HEK293 (cell line): ENCODE data around the gene ANO2.

ENCODE experiments used
- ZBTB20 ChIP-seq: fragments of 450-650 bp; formaldehyde crosslinking; IDR thresholded peaks from 2 replicates; pipeline ENCODE4 v1.5.1; 2016; ENCODE audit warnings: missing biosample characterization, missing genetic modification characterization
- ZNF138 ChIP-seq: fragments of 450-650 bp; formaldehyde crosslinking; IDR thresholded peaks from 2 replicates; pipeline ENCODE4 v1.5.1; 2016; ENCODE audit warnings: missing biosample characterization, missing genetic modification characterization, borderline replicate concordance
- ZNF335 ChIP-seq: fragments of 450-650 bp; formaldehyde crosslinking; conservative IDR thresholded peaks from 2 replicates; pipeline ENCODE4 v1.5.1; 2016; ENCODE audit warnings: missing biosample characterization, missing genetic modification characterization
- ZNF37A ChIP-seq: fragments of 450-650 bp; IDR thresholded peaks from 2 replicates; pipeline ENCODE4 v1.5.1; 2018; ENCODE audit warnings: missing biosample characterization, missing genetic modification characterization
- ZNF549 ChIP-seq: fragments of 450-650 bp; IDR thresholded peaks from 2 replicates; pipeline ENCODE4 v1.5.1; 2018; ENCODE audit warnings: missing biosample characterization, missing genetic modification characterization, mild to moderate bottlenecking, inconsistent platforms, moderate library complexity
- ZNF660 ChIP-seq: fragments of 450-650 bp; IDR thresholded peaks from 2 replicates; pipeline ENCODE4 v1.5.1; 2018; ENCODE audit warnings: missing biosample characterization, mild to moderate bottlenecking, missing genetic modification characterization
- ZNF791 ChIP-seq: fragments of 450-650 bp; formaldehyde crosslinking; IDR thresholded peaks from 2 replicates; pipeline ENCODE4 v1.5.1; 2016; ENCODE audit warnings: missing biosample characterization, missing genetic modification characterization
- TF ChIP-seq, protein P1 (sequence below): fragments of 450-650 bp; formaldehyde crosslinking; IDR thresholded peaks from 2 replicates; pipeline ENCODE4 v1.5.1; 2016; ENCODE audit warnings: missing biosample characterization, missing genetic modification characterization
- TF ChIP-seq, protein P2 (sequence below): fragments of 450-650 bp; formaldehyde crosslinking; IDR thresholded peaks from 2 replicates; pipeline ENCODE4 v1.5.1; 2016; ENCODE audit warnings: missing biosample characterization, missing genetic modification characterization
- TF ChIP-seq, protein P3 (sequence below): fragments of 450-650 bp; formaldehyde crosslinking; IDR thresholded peaks from 2 replicates; pipeline ENCODE4 v1.5.1; 2016; ENCODE audit warnings: missing biosample characterization, missing genetic modification characterization
- TF ChIP-seq, protein P4 (sequence below): fragments of 450-650 bp; formaldehyde crosslinking; IDR thresholded peaks from 2 replicates; pipeline ENCODE4 v1.5.1; 2016; ENCODE audit warnings: missing biosample characterization, missing genetic modification characterization
- TF ChIP-seq, protein P5 (sequence below): fragments of 450-650 bp; formaldehyde crosslinking; IDR thresholded peaks from 2 replicates; pipeline ENCODE4 v1.5.1; 2016; ENCODE audit warnings: missing biosample characterization, missing genetic modification characterization

DNA sequence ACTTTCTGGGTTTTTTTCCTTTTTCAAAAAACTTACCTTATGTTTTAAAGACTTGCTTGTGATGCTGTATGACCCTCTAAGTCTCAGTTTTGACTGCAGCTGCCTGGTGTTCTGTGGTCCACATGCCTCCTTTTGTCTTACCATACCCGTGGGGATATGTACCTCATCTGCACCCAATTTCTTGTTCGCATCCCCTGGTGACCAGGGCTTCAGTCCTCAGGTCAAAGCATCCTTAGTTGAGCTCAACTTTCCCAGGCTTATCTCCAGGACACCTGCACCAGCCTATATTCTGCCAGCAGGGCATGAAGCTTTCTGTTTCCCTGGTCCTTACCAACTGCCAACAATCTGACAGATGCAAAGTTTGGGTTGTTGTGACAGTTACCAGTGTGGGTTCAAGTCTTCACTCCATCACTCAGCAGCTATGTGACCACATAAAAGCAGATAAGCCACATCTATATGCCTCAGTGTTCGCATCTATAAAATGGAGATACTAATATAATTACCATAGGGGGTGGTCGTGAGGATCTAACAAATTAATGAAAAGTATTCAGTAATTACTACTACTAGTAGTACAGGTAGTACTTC, 419.2 kb downstream of the ANO2 start:
- TF ChIP-seq, protein P1, sequence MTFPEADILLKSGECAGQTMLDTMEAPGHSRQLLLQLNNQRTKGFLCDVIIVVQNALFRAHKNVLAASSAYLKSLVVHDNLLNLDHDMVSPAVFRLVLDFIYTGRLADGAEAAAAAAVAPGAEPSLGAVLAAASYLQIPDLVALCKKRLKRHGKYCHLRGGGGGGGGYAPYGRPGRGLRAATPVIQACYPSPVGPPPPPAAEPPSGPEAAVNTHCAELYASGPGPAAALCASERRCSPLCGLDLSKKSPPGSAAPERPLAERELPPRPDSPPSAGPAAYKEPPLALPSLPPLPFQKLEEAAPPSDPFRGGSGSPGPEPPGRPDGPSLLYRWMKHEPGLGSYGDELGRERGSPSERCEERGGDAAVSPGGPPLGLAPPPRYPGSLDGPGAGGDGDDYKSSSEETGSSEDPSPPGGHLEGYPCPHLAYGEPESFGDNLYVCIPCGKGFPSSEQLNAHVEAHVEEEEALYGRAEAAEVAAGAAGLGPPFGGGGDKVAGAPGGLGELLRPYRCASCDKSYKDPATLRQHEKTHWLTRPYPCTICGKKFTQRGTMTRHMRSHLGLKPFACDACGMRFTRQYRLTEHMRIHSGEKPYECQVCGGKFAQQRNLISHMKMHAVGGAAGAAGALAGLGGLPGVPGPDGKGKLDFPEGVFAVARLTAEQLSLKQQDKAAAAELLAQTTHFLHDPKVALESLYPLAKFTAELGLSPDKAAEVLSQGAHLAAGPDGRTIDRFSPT, result no peak
- TF ChIP-seq ZNF37A (tag by site-specific recombination) (no peak), ZNF660 (no peak), ZNF138 (tag by site-specific recombination) (no peak), ZBTB20 (tag by site-specific recombination) (no peak), ZNF335 (tag by site-specific recombination) (no peak), ZNF549 (no peak), ZNF791 (tag by site-specific recombination) (no peak)
- TF ChIP-seq, protein P2, sequence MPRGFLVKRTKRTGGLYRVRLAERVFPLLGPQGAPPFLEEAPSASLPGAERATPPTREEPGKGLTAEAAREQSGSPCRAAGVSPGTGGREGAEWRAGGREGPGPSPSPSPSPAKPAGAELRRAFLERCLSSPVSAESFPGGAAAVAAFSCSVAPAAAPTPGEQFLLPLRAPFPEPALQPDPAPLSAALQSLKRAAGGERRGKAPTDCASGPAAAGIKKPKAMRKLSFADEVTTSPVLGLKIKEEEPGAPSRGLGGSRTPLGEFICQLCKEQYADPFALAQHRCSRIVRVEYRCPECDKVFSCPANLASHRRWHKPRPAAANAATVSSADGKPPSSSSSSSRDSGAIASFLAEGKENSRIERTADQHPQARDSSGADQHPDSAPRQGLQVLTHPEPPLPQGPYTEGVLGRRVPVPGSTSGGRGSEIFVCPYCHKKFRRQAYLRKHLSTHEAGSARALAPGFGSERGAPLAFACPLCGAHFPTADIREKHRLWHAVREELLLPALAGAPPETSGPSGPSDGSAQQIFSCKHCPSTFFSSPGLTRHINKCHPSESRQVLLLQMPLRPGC (tag by site-specific recombination), result no peak
- TF ChIP-seq, protein P3, sequence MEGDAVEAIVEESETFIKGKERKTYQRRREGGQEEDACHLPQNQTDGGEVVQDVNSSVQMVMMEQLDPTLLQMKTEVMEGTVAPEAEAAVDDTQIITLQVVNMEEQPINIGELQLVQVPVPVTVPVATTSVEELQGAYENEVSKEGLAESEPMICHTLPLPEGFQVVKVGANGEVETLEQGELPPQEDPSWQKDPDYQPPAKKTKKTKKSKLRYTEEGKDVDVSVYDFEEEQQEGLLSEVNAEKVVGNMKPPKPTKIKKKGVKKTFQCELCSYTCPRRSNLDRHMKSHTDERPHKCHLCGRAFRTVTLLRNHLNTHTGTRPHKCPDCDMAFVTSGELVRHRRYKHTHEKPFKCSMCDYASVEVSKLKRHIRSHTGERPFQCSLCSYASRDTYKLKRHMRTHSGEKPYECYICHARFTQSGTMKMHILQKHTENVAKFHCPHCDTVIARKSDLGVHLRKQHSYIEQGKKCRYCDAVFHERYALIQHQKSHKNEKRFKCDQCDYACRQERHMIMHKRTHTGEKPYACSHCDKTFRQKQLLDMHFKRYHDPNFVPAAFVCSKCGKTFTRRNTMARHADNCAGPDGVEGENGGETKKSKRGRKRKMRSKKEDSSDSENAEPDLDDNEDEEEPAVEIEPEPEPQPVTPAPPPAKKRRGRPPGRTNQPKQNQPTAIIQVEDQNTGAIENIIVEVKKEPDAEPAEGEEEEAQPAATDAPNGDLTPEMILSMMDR (tag by site-specific recombination), result no peak
- TF ChIP-seq, protein P4, sequence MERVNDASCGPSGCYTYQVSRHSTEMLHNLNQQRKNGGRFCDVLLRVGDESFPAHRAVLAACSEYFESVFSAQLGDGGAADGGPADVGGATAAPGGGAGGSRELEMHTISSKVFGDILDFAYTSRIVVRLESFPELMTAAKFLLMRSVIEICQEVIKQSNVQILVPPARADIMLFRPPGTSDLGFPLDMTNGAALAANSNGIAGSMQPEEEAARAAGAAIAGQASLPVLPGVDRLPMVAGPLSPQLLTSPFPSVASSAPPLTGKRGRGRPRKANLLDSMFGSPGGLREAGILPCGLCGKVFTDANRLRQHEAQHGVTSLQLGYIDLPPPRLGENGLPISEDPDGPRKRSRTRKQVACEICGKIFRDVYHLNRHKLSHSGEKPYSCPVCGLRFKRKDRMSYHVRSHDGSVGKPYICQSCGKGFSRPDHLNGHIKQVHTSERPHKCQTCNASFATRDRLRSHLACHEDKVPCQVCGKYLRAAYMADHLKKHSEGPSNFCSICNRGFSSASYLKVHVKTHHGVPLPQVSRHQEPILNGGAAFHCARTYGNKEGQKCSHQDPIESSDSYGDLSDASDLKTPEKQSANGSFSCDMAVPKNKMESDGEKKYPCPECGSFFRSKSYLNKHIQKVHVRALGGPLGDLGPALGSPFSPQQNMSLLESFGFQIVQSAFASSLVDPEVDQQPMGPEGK (tag by site-specific recombination), result no peak
- TF ChIP-seq, protein P5, sequence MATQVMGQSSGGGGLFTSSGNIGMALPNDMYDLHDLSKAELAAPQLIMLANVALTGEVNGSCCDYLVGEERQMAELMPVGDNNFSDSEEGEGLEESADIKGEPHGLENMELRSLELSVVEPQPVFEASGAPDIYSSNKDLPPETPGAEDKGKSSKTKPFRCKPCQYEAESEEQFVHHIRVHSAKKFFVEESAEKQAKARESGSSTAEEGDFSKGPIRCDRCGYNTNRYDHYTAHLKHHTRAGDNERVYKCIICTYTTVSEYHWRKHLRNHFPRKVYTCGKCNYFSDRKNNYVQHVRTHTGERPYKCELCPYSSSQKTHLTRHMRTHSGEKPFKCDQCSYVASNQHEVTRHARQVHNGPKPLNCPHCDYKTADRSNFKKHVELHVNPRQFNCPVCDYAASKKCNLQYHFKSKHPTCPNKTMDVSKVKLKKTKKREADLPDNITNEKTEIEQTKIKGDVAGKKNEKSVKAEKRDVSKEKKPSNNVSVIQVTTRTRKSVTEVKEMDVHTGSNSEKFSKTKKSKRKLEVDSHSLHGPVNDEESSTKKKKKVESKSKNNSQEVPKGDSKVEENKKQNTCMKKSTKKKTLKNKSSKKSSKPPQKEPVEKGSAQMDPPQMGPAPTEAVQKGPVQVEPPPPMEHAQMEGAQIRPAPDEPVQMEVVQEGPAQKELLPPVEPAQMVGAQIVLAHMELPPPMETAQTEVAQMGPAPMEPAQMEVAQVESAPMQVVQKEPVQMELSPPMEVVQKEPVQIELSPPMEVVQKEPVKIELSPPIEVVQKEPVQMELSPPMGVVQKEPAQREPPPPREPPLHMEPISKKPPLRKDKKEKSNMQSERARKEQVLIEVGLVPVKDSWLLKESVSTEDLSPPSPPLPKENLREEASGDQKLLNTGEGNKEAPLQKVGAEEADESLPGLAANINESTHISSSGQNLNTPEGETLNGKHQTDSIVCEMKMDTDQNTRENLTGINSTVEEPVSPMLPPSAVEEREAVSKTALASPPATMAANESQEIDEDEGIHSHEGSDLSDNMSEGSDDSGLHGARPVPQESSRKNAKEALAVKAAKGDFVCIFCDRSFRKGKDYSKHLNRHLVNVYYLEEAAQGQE (tag by site-specific recombination), result no peak
